ENCODE results near the gene SLC40A1. TPM values are rescaled to one million over a fixed set of nuclear protein-coding genes. Genes with fewer than 3 reads are reported as not detected.

The SLC40A1 gene
- total RNA-seq, 1 experiment from 2014 or later: not detected

DNA sequence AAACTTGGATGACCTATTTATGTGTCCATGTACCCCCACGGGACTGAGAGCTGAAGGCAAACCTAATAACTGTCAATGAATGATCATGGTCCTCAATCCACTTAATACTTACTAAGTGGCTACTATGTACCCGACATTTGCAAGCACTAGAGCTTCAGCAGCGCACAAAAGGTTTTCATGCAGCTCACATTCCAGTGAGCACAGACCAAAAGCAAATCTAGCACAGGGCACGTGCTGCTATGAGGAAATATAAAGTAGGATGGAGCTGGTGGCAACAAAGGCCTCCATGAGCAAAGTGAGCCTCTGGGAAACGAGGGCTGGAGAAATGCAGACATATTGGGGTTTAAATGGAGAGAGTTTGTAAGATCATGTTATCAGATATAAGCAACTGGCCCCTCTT is 3.5 kb downstream of the SLC40A1 start:
- Histone ChIP-seq H2BK5ac (ENCODE audit: insufficient read length, low read length) (no peak overlapping the region), H2BK12ac (ENCODE audit: insufficient read length, low read depth, low read length) (no peak overlapping the region), H4K5ac (ENCODE audit: insufficient read length, low read depth, low read length) (no peak overlapping the region), H3K4me1 (ENCODE audit: insufficient read depth, low read length) (no peaks in the 10 kb centered on the region), H2BK120ac (ENCODE audit: low read depth, low read length, poor library complexity, severe bottlenecking) (no peak overlapping the region), H4K91ac (ENCODE audit: insufficient read length, low read depth, low read length) (no peak overlapping the region), H2AK5ac (ENCODE audit: insufficient read length, low read length) (no peak overlapping the region), H3K23ac (ENCODE audit: insufficient read length, low read depth, low read length) (no peak overlapping the region), H2AFZ (ENCODE audit: low read length) (no peak overlapping the region), H3K27me3 (ENCODE audit: insufficient read depth, low read length) (peaks cover 36% of the 10 kb centered on the region; the same call in 1 of the 2 replicates), H3K4ac (ENCODE audit: low read depth, low read length) (no peak overlapping the region), H3K79me1 (ENCODE audit: insufficient read depth, low read depth, low read length, poor library complexity, severe bottlenecking) (no peaks in the 10 kb centered on the region), H3K27ac (ENCODE audit: insufficient read length, low read depth, low read length) (no peak overlapping the region), H4K8ac (replicated peaks; ENCODE audit: insufficient read length, low read depth, low read length) (no peak overlapping the region), H3K9ac (ENCODE audit: extremely low read depth, insufficient read length, low read length) (no peak overlapping the region), H3T11ph (ENCODE audit: low read length) (no peak overlapping the region), H3K56ac (ENCODE audit: insufficient read length, low read depth, low read length) (no peak overlapping the region), H3K9me3 (ENCODE audit: control insufficient read depth, low read depth, low read length) (no peaks in the 10 kb centered on the region), H2BK15ac (ENCODE audit: low read depth, low read length) (no peak overlapping the region), H3K79me2 (ENCODE audit: insufficient read depth, low read length) (no peaks in the 10 kb centered on the region), H2BK20ac (ENCODE audit: low read depth, low read length, poor library complexity, severe bottlenecking) (no peak overlapping the region), H3K14ac (ENCODE audit: insufficient read depth, low read length) (no peak overlapping the region), H3K18ac (ENCODE audit: insufficient read length, low read depth, low read length) (no peak overlapping the region), H4K20me1 (ENCODE audit: control insufficient read depth, insufficient read depth, insufficient read length) (no peaks in the 10 kb centered on the region), H3K4me2 (ENCODE audit: insufficient read depth, insufficient read length, low read length) (no peak overlapping the region), H3K23me2 (ENCODE audit: insufficient read length, low read depth, low read length, poor library complexity, severe bottlenecking) (no peaks in the 10 kb centered on the region)
- no peak overlapping the region for H3K27ac Mint-ChIP-seq
- H3K4me3 Mint-ChIP-seq: no peak overlapping the region
- peaks cover 98% of the 10 kb centered on the region for H3K27me3 Mint-ChIP-seq (ENCODE audit: low read depth)
- H3K4me1 Mint-ChIP-seq: peaks cover 18% of the 10 kb centered on the region in 2 experiments
- H3K9me3 Mint-ChIP-seq: no peaks in the 10 kb centered on the region; a peak in 2 of 5 replicates
- WGBS (ENCODE audit: extremely low coverage, insufficient read length, low lambda C conversion rate): no CpG with 5 or more reads among the region's 5 CpGs
- no peak for TF ChIP-seq CTCF (conservative IDR thresholded peaks at IDR 0.05)
- H3K36me3 Mint-ChIP-seq (ENCODE audit: insufficient read depth in 1 of 3, low read depth in 3 of 3): no peaks in the 10 kb centered on the region
- DNase-seq: no peak
